A673 (cell line): ENCODE data around the gene CLEC16A.

Source experiments
- EZH2 ChIP-seq: fragments of 200-600 bp; sonication (generic); IDR thresholded peaks from 2 replicates; pipeline ENCODE4 v1.6.1; 2017; ENCODE audit warnings: borderline replicate concordance, low read depth, mild to moderate bottlenecking, mixed read lengths, antibody characterized with exemption, low read length; ENCODE audit not compliant: poor library complexity, severe bottlenecking
- TF ChIP-seq, protein P1 (sequence below): fragments of 300-800, 200-600 bp; sonication (generic); conservative IDR thresholded peaks from 2 replicates; pipeline ENCODE4 v1.5.1; 2017; ENCODE audit warnings: low read depth, mild to moderate bottlenecking, antibody characterized with exemption, low read length, moderate library complexity, mixed read lengths

DNA sequence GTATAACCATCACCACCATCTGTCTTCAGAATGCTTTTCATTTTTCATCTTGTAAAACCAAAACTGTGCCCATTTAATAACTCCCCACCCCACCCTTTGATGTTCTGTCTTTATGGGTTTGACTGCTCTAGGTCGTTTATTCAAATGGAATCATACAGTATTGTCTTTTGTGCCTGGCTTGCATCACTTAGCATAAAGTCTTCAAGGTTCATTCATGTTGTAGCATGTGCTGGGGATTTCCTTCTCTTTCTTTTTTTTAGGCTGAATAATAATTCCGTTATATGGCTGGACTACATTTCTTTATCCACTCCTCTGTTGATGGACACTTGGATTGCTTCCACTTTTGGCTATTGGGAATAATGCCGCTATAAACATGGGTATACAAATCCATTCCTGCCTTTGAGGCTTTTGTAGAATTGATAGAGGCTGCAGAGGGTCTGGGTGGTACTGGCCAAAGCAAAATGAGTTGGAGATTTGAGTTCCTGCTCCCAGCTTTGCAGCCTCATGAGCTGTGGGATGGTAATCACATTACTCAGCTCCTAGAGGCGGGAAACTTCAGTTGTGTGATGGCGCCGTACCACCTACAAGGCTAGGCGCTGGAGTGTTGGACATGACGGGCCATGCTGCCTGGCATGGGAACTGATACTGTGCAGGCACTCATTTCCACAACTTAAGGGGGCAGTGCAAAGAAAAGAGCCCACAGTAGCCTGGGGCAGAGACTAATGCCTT is 64.8 kb downstream of the CLEC16A start:
- TF ChIP-seq, protein P1, sequence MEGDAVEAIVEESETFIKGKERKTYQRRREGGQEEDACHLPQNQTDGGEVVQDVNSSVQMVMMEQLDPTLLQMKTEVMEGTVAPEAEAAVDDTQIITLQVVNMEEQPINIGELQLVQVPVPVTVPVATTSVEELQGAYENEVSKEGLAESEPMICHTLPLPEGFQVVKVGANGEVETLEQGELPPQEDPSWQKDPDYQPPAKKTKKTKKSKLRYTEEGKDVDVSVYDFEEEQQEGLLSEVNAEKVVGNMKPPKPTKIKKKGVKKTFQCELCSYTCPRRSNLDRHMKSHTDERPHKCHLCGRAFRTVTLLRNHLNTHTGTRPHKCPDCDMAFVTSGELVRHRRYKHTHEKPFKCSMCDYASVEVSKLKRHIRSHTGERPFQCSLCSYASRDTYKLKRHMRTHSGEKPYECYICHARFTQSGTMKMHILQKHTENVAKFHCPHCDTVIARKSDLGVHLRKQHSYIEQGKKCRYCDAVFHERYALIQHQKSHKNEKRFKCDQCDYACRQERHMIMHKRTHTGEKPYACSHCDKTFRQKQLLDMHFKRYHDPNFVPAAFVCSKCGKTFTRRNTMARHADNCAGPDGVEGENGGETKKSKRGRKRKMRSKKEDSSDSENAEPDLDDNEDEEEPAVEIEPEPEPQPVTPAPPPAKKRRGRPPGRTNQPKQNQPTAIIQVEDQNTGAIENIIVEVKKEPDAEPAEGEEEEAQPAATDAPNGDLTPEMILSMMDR = no peak
- TF ChIP-seq EZH2 = no peak
